GM18498 (cell line): ENCODE results near the gene CLEC1A.
"Not testable (repeated sequence)": the region's sequence is repeated elsewhere in the genome, so short reads cannot be mapped to it uniquely, and the experiment has no call there.

Experiments
- ATAC-seq: cut with Tn5 transposase; IDR thresholded peaks from one replicate; pipeline ENCODE4 v1.9.1; 2021; ENCODE audit warnings: mild to moderate bottlenecking, moderate library complexity; ENCODE audit not compliant: unreplicated experiment

CLEC1A gene

DNA sequence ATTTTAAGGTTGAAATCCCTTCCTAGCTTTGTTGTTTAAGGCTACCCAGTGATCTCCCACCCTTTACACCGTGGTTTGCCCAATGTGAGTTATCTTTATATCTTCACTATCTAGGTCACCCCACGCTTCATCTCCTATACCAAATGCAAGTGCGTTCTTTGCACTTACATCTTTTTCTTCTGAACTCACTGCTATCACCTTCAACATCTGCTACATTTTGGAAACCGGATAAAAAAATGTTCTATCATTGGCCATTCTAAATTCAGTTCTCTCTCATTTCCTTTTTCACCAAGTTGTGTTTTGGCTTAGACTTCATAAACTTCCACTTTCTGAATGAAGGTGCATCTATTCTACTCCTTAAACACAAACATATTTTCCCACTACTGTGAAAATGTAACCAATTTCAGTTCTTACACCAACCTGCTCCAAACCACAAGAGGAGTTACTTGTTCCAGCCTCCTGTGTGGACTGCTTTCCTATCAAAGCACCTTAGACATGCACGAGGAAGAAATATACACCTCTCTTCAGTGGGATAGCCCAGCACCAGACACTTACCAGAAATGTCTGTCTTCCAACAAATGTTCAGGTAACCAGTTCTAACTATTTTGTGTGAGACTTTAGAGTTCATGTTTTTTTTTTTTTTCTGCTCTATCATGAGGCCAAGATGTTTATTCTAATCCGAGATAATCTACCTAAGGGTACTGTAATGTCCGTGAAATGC, 46.4 kb downstream of the CLEC1A start:
- peak; percentile 46 for ATAC-seq

GRCh38 chr12:10048526-10048925, 50.3 kb downstream of the CLEC1A start:
- no peak for ATAC-seq

- no peak for ATAC-seq
Observed at GRCh38 chr12:10042167-10042566, 56.6 kb downstream of the CLEC1A start.

DNA sequence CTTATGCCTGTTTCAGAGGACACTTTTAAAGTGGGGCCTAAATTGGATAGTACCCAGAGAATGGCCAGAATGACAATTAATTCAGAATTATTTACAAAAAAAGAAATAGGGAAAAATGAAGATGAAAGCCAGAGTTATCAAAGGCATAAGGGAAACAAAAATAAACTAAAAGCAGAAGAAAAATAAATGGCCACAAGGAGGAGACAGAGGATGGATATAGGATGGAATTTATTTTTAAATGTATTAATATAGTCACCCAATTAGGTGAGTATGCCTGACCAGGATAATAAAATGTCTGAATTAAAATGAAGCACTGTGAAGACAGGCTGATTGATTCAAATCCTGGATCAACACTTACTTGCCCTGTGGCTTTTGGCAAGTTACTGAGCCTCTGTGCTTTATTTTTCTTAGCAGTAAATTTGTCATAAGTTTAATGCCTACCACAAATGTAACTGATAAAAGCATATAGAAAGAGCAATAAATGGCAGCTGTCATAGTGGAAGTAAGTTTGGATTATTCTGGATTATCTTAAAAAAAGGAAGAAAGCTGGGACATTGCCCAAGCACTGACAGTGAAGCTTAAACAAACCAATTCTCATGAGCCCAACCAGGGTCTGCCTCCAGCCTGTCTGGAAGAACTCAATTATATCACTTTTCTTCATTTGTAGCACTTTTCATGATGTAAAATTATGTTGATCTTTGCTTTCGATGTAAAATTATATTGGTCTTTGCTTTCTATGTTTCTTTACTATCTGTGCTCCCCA, 64.8 kb downstream of the CLEC1A start:
- no peak for ATAC-seq

DNA sequence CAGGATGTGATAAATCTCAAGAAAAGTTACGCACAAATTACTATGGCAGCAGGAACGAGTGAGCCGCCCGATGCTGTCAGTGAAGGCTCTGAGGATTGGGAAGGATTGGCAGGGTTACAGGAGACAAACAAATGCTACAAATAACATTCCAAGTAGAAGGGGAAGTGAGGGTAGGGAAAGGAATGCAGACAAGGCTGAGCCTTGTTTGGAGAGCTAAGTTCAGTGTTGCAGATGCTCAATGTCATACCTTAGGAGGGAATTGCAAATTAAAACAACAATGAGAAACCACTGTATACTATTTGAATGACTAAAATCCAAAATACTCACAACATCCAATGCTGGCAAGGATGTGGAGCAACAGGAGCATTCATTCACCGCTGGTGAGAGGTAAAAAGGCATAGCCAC, 67.0 kb downstream of the CLEC1A start:
- no peak for ATAC-seq

- no peak for ATAC-seq
Observed at GRCh38 chr12:10031321-10031720, 67.5 kb downstream of the CLEC1A start.

- ATAC-seq, result no peak
Observed at GRCh38 chr12:10030446-10030845, 68.3 kb downstream of the CLEC1A start, which contains the start of gene CLEC9A. Gene CLEC9A, plus strand, starts transcription at chr12:10030682. Its CDS starts 22,006 bp downstream, at chr12:10052688.

DNA sequence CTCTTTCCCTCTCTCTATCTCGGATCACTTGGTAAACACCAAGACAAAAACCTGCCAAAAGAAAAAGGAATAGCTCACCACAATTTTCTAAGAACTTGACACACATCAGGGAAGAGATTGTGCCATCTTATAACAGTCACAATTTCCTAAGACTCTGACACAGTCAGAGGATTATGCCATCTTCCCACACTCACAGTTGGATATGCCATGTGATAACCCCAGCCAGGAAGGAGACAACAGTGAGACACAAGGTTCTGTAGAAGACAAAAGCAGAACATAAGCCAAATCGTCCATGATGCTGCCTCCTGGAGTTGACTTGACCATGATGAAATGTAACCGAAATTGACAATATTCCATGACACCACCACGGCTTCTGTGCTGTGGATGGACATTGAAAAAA, 71.1 kb downstream of the CLEC1A start:
- ATAC-seq, result no peak

DNA sequence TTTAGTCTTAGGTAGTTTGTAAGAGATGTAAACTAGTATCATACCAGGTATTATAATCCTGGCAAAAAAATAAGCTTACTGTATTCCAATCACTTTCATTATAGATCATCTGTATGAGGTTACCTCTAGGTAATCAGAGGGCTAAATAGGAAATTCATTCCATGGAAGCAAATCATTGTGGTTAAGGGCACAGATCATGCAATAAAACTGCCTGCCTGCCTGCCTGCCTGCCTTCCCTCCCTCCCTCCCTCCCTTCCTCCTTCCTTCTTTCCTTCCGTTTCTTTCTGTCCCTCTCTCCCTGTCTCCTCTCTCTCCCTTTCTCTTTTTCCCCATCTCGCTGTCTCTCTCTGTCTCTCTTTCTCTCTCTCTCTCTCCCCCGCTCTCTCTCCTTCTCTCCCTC, 71.5 kb downstream of the CLEC1A start:
- no peak for ATAC-seq

- not testable (repeated sequence) for ATAC-seq
Observed at GRCh38 chr12:10026666-10027065, 72.1 kb downstream of the CLEC1A start.

- no peak for ATAC-seq
Observed at GRCh38 chr12:10025236-10025635, 73.5 kb downstream of the CLEC1A start.

GRCh38 chr12:10021342-10021741, 77.4 kb downstream of the CLEC1A start:
- no peak for ATAC-seq
